ENCODE measurements around the gene OR12D3.

Gene OR12D3

GRCh38 chr6:29403801-29404200 lies 28.7 kb upstream of the OR12D3 start:
- TF ChIP-seq, protein P1, sequence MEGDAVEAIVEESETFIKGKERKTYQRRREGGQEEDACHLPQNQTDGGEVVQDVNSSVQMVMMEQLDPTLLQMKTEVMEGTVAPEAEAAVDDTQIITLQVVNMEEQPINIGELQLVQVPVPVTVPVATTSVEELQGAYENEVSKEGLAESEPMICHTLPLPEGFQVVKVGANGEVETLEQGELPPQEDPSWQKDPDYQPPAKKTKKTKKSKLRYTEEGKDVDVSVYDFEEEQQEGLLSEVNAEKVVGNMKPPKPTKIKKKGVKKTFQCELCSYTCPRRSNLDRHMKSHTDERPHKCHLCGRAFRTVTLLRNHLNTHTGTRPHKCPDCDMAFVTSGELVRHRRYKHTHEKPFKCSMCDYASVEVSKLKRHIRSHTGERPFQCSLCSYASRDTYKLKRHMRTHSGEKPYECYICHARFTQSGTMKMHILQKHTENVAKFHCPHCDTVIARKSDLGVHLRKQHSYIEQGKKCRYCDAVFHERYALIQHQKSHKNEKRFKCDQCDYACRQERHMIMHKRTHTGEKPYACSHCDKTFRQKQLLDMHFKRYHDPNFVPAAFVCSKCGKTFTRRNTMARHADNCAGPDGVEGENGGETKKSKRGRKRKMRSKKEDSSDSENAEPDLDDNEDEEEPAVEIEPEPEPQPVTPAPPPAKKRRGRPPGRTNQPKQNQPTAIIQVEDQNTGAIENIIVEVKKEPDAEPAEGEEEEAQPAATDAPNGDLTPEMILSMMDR (IDR thresholded peaks at IDR 0.05; ENCODE audit: insufficient read depth, low read length, poor library complexity, severe bottlenecking) = no peak
- Histone ChIP-seq H3K27me3 (replicated peaks; ENCODE audit: control insufficient read depth, insufficient read depth, low read length) (no peaks in the 10 kb centered on the region), H3K36me3 (ENCODE audit: control insufficient read depth, insufficient read depth, low read length) (no peaks in the 10 kb centered on the region), H3K4me3 (replicated peaks; ENCODE audit: low read depth, low read length) (no peak overlapping the region)
- no peak for DNase-seq (ENCODE audit: extremely low read depth, insufficient read length)

DNA sequence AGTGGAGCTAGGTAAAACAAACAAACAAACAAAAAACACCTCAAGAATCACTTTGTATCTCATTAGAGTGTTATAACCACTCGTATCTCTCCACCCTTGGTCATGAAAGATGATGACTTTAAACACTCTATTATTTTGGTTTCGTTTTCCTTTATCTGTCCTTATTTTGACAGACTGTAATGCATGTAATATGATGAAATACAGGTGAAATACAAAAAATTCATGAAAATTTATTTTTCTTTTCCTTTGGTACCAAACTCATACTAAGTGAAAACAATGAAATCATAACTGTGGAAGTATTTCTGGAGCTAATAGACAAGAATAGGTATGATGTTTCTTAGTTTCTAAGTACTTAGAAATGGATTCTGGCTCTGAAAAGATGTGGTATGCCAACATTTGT lies 24.4 kb upstream of the OR12D3 start:
- Histone ChIP-seq H3K4me3 (replicated peaks; ENCODE audit: low read depth, low read length) (no peak overlapping the region), H3K27me3 (replicated peaks; ENCODE audit: control insufficient read depth, insufficient read depth, low read length) (no peaks in the 10 kb centered on the region)
- TF ChIP-seq, protein P1 (IDR thresholded peaks at IDR 0.05; ENCODE audit: insufficient read depth, low read length, poor library complexity, severe bottlenecking) = no peak

GRCh38 chr6:29395331-29395730 lies 20.2 kb upstream of the OR12D3 start, which contains the start of gene OR12D2:
Gene OR12D2 (plus strand): TSS chr6:29395631. CDS start chr6:29396700, 1,069 bp downstream.
- Histone ChIP-seq H3K27me3 (replicated peaks; ENCODE audit: control insufficient read depth, insufficient read depth, low read length) (no peaks in the 10 kb centered on the region), H3K4me3 (replicated peaks; ENCODE audit: low read depth, low read length) (no peak within 1 kb of the TSS), H3K36me3 (ENCODE audit: control insufficient read depth, insufficient read depth, low read length) (no peaks in the 10 kb centered on the region)
- TF ChIP-seq, protein P1 (IDR thresholded peaks at IDR 0.05; ENCODE audit: insufficient read depth, low read length, poor library complexity, severe bottlenecking) = no peak
- DNase-seq (ENCODE audit: extremely low read depth, insufficient read length) = no peak

More for the DNA sequence above, 24.4 kb upstream of the OR12D3 start:
- DNase-seq (ENCODE audit: extremely low read depth, insufficient read length) = no peak
- H3K36me3 ChIP-seq (ENCODE audit: control insufficient read depth, insufficient read depth, low read length) = no peaks in the 10 kb centered on the region

GRCh38 chr6:29388533-29388932 lies 13.4 kb upstream of the OR12D3 start:
- Histone ChIP-seq H3K36me3 (ENCODE audit: control insufficient read depth, insufficient read depth, low read length) (no peaks in the 10 kb centered on the region), H3K4me3 (replicated peaks; ENCODE audit: low read depth, low read length) (no peak overlapping the region), H3K27me3 (replicated peaks; ENCODE audit: control insufficient read depth, insufficient read depth, low read length) (no peaks in the 10 kb centered on the region)
- DNase-seq (ENCODE audit: extremely low read depth, insufficient read length) = no peak
- TF ChIP-seq, protein P1 (IDR thresholded peaks at IDR 0.05; ENCODE audit: insufficient read depth, low read length, poor library complexity, severe bottlenecking) = no peak

GRCh38 chr6:29376003-29376402 lies 912 bp upstream of the OR12D3 start:
- Histone ChIP-seq H3K36me3 (ENCODE audit: control insufficient read depth, insufficient read depth, low read length) (no peaks in the 10 kb centered on the region), H3K4me3 (replicated peaks; ENCODE audit: low read depth, low read length) (no peak overlapping the region), H3K27me3 (replicated peaks; ENCODE audit: control insufficient read depth, insufficient read depth, low read length) (no peaks in the 10 kb centered on the region)
- TF ChIP-seq, protein P1 (IDR thresholded peaks at IDR 0.05; ENCODE audit: insufficient read depth, low read length, poor library complexity, severe bottlenecking) = peak; percentile 17
- DNase-seq (ENCODE audit: extremely low read depth, insufficient read length) = no peak

DNA sequence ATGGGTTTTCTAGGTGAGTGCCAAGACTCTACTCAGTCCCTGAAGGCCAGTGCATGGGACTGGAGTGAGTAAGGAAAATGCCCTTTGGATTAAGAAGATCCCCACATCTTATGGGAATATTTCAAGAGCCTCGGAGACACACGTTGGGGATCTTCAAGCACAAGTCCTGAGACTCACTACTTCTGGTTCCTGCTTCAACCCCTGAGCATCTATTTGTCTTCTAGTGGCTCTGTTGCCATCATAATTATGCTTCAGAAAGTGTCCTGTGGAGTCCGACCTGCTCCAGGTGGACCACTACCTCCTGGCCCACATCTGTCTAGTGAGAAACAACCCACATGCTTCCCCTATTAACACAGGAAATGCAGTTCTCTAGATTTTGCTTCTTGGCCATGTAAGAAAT lies 6.3 kb downstream of the OR12D3 start, which contains the start of gene OR5V1:
Gene OR5V1 (minus strand): TSS at position 101 of the 400 bp plus-strand sequence. CDS start 12,670 bp downstream, outside the sequence.
- no peaks in the 10 kb centered on the region for H3K36me3 ChIP-seq (ENCODE audit: control insufficient read depth, insufficient read depth, low read length)
- TF ChIP-seq, protein P1 (IDR thresholded peaks at IDR 0.05; ENCODE audit: insufficient read depth, low read length, poor library complexity, severe bottlenecking) = no peak
- H3K4me3 ChIP-seq (replicated peaks; ENCODE audit: low read depth, low read length) = no peak within 1 kb of the TSS
- no peaks in the 10 kb centered on the region for H3K27me3 ChIP-seq (replicated peaks; ENCODE audit: control insufficient read depth, insufficient read depth, low read length)
- no peak for DNase-seq (ENCODE audit: extremely low read depth, insufficient read length)
